ENCODE data around the gene ATP13A2. TPM values are rescaled to one million over a fixed set of nuclear protein-coding genes. Genes with fewer than 3 reads are reported as not detected.

Gene ATP13A2
- polyA plus RNA-seq, 1 of the 3 experiments (the other 2 are of a cell fraction): 29.3 TPM

DNA sequence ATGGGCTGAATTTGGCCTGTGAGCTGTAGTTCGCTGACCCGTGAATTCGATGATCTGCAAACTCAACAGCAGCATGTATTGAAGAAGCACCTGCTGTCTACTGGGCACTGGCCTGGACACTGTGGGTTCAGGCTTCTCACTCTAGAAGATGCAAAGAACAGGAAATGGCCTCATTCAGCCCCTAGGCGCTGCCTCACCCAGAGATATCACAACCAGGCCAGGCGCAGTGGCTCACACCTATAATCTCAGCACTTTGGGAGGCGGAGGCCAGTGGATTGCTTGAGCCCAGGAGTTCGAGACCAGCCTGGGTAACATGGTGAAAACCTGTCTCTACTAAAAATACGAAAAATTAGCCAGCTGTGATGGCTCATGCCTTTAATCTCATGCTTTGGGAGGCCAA lies 55.0 kb downstream of the ATP13A2 start (continued):
- TF ChIP-seq, protein P1, sequence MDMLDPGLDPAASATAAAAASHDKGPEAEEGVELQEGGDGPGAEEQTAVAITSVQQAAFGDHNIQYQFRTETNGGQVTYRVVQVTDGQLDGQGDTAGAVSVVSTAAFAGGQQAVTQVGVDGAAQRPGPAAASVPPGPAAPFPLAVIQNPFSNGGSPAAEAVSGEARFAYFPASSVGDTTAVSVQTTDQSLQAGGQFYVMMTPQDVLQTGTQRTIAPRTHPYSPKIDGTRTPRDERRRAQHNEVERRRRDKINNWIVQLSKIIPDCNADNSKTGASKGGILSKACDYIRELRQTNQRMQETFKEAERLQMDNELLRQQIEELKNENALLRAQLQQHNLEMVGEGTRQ (IDR thresholded peaks at IDR 0.05; ENCODE audit: borderline replicate concordance, low read depth, low read length): no peak
- TF ChIP-seq FOSL2 (IDR thresholded peaks at IDR 0.05; ENCODE audit: borderline replicate concordance, low read depth) (no peak), EP300 (IDR thresholded peaks at IDR 0.05; ENCODE audit: borderline replicate concordance in 1 of 2, low read depth in 1 of 2, low read length in 1 of 2) (no peak), ELF1 (IDR thresholded peaks at IDR 0.05) (no peak), SMC3 (IDR thresholded peaks at IDR 0.05; ENCODE audit: low read depth, low read length) (no peak)

- ChIA-PET POLR2A (interaction anchor here (0.5 kb wide), 1 partner anchor 94 kb away, joined by 3 read pairs; no protein-coding TSS in a partner anchor), CTCF (interaction anchor here (2.4 to 20.3 kb wide), 2 partner anchors 23 to 87 kb away, joined by 5 to 408 read pairs; partner anchors contain the start of gene SDHB)
These were observed 56.5 kb downstream of the ATP13A2 start for GRCh38 chr1:16955186-16955585.

More at GRCh38 chr1:16955186-16955585, 56.5 kb downstream of the ATP13A2 start:
- Histone ChIP-seq H3K36me3 (replicated peaks in 1 of 2; ENCODE audit: control insufficient read depth in 1 of 2, insufficient read depth in 2 of 2, low read length in 1 of 2) (peaks cover 0 to 2% of the 10 kb centered on the region in 2 experiments), H4K20me1 (ENCODE audit: insufficient read depth) (no peaks in the 10 kb centered on the region), H3K79me2 (ENCODE audit: insufficient read depth) (no peaks in the 10 kb centered on the region), H3K9ac (no peak overlapping the region), H3K9me2 (no peaks in the 10 kb centered on the region), H3K4me2 (no peak overlapping the region), H3K4me3 (ENCODE audit: low read depth in 2 of 2, low read length in 1 of 2) (no peak overlapping the region), H3K27ac (ENCODE audit: low read depth in 2 of 2, low read length in 1 of 2) (no peak overlapping the region), H3K4me1 (ENCODE audit: control insufficient read depth in 1 of 2, insufficient read depth in 2 of 2, low read depth in 1 of 2, low read length in 1 of 2) (no peaks in the 10 kb centered on the region; a peak in 1 of 4 replicates), H3F3A (replicated peaks; ENCODE audit: insufficient read depth) (peaks cover 11% of the 10 kb centered on the region), H3K27me3 (ENCODE audit: insufficient read depth) (no peaks in the 10 kb centered on the region), H3K9me3 (no peaks in the 10 kb centered on the region), H2AFZ (ENCODE audit: low read depth) (no peak overlapping the region)
- WGBS (ENCODE audit: low lambda C conversion rate): 94% methylated on average over 20 of the region's 25 CpGs
- no peak for TF ChIP-seq NRF1 (IDR thresholded peaks at IDR 0.05; ENCODE audit: low read depth, low read length)
- TF ChIP-seq RCOR1 (IDR thresholded peaks at IDR 0.05; ENCODE audit: low read length): no peak
- no peak for TF ChIP-seq TAF1 (IDR thresholded peaks at IDR 0.05; ENCODE audit: borderline replicate concordance, low read depth, low read length)
- no peak for TF ChIP-seq RAD21 (IDR thresholded peaks at IDR 0.05; ENCODE audit: low read length)
- TF ChIP-seq EP300 (IDR thresholded peaks at IDR 0.05; ENCODE audit: borderline replicate concordance in 1 of 2, low read depth in 1 of 2, low read length in 1 of 2): no peak
- TF ChIP-seq FOXJ3 (CRISPR knock-in tag; IDR thresholded peaks at IDR 0.05): no peak
- TF ChIP-seq GATA2 (CRISPR knock-in tag; IDR thresholded peaks at IDR 0.05): no peak
- TF ChIP-seq CHD2 (IDR thresholded peaks at IDR 0.05; ENCODE audit: low read length, partially characterized antibody): no peak
- TF ChIP-seq EZH2phosphoT487 (IDR thresholded peaks at IDR 0.05; ENCODE audit: borderline replicate concordance, low read depth): no peak
- TF ChIP-seq MEF2A (IDR thresholded peaks at IDR 0.05; ENCODE audit: borderline replicate concordance, low read depth): no peak
- TF ChIP-seq, protein P2, sequence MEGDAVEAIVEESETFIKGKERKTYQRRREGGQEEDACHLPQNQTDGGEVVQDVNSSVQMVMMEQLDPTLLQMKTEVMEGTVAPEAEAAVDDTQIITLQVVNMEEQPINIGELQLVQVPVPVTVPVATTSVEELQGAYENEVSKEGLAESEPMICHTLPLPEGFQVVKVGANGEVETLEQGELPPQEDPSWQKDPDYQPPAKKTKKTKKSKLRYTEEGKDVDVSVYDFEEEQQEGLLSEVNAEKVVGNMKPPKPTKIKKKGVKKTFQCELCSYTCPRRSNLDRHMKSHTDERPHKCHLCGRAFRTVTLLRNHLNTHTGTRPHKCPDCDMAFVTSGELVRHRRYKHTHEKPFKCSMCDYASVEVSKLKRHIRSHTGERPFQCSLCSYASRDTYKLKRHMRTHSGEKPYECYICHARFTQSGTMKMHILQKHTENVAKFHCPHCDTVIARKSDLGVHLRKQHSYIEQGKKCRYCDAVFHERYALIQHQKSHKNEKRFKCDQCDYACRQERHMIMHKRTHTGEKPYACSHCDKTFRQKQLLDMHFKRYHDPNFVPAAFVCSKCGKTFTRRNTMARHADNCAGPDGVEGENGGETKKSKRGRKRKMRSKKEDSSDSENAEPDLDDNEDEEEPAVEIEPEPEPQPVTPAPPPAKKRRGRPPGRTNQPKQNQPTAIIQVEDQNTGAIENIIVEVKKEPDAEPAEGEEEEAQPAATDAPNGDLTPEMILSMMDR (IDR thresholded peaks at IDR 0.05): no peak
- TF ChIP-seq, protein P1 (IDR thresholded peaks at IDR 0.05; ENCODE audit: borderline replicate concordance, low read depth, low read length): no peak
- no peak for DNase-seq
